Measurements from ENCODE around the gene SLC24A4.
A peak's percentile ranks its signal among the peaks of the same experiment; 100 is the strongest.

SLC24A4 gene

DNA sequence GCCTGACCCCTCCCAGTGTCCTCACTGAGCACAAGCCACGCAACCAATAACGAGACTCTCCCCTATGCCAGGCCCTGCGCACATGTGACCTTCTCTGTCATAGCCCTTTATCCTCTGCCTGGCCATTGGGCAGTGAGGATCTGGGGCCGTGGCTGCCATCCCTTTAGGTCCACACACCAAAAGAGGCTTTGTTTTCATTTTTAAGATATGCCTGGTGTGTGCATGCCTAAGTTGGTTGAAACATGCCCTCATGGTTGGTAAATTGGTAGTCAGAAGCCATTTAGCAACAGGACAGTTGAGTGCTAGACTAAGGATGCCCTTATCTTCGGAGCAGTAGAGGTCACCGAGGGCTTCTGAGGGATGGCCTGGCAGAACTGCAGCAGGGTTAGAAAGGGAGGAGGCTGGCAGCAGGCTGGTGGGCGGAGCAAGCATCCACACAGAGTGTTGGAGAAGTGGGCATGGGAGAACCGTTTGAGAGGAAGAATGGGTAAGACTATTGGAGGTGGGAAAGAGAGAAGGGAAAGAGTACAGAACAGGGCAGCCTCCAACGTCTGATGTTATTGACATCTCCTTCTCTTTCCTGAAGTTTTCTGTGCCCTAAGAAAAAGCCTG is 75.1 kb downstream of the SLC24A4 start:
- H3K4me3 ChIP-seq (replicated peaks; ENCODE audit: insufficient read depth, low read length) = no peak overlapping the region
- TF ChIP-seq, protein P1, sequence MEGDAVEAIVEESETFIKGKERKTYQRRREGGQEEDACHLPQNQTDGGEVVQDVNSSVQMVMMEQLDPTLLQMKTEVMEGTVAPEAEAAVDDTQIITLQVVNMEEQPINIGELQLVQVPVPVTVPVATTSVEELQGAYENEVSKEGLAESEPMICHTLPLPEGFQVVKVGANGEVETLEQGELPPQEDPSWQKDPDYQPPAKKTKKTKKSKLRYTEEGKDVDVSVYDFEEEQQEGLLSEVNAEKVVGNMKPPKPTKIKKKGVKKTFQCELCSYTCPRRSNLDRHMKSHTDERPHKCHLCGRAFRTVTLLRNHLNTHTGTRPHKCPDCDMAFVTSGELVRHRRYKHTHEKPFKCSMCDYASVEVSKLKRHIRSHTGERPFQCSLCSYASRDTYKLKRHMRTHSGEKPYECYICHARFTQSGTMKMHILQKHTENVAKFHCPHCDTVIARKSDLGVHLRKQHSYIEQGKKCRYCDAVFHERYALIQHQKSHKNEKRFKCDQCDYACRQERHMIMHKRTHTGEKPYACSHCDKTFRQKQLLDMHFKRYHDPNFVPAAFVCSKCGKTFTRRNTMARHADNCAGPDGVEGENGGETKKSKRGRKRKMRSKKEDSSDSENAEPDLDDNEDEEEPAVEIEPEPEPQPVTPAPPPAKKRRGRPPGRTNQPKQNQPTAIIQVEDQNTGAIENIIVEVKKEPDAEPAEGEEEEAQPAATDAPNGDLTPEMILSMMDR (IDR thresholded peaks at IDR 0.05; ENCODE audit: insufficient read depth, low read length) = no peak
- no peak for TF ChIP-seq GABPA (IDR thresholded peaks at IDR 0.05; ENCODE audit: low read depth)
- no peak for DNase-seq (ENCODE audit: low read depth in 1 of 2, low spot score in 1 of 2)
- H3K27ac ChIP-seq (replicated peaks) = no peak overlapping the region; the same call in 1 of the 2 replicates
- no peaks in the 10 kb centered on the region for H3K27me3 ChIP-seq (ENCODE audit: insufficient read depth, poor library complexity, severe bottlenecking)

GRCh38 chr14:92398888-92399636 is 76.1 kb downstream of the SLC24A4 start:
- no peak for DNase-seq (ENCODE audit: low read depth in 1 of 2, low spot score in 1 of 2)
- TF ChIP-seq REST (IDR thresholded peaks at IDR 0.05; ENCODE audit: insufficient replicate concordance, low read depth) (no peak), POLR2AphosphoS5 (IDR thresholded peaks at IDR 0.05; ENCODE audit: low read depth) (no peak), SPI1 (IDR thresholded peaks at IDR 0.05; ENCODE audit: borderline replicate concordance, low read depth) (no peak), GABPA (IDR thresholded peaks at IDR 0.05; ENCODE audit: low read depth) (no peak)
- TF ChIP-seq, protein P1 (IDR thresholded peaks at IDR 0.05; ENCODE audit: insufficient read depth, low read length) = no peak
- no peaks in the 10 kb centered on the region for H3K27me3 ChIP-seq (ENCODE audit: insufficient read depth, poor library complexity, severe bottlenecking)
- H3K27ac ChIP-seq (replicated peaks) = no peak overlapping the region
- no peak overlapping the region for H3K4me3 ChIP-seq (replicated peaks; ENCODE audit: insufficient read depth, low read length)

DNA sequence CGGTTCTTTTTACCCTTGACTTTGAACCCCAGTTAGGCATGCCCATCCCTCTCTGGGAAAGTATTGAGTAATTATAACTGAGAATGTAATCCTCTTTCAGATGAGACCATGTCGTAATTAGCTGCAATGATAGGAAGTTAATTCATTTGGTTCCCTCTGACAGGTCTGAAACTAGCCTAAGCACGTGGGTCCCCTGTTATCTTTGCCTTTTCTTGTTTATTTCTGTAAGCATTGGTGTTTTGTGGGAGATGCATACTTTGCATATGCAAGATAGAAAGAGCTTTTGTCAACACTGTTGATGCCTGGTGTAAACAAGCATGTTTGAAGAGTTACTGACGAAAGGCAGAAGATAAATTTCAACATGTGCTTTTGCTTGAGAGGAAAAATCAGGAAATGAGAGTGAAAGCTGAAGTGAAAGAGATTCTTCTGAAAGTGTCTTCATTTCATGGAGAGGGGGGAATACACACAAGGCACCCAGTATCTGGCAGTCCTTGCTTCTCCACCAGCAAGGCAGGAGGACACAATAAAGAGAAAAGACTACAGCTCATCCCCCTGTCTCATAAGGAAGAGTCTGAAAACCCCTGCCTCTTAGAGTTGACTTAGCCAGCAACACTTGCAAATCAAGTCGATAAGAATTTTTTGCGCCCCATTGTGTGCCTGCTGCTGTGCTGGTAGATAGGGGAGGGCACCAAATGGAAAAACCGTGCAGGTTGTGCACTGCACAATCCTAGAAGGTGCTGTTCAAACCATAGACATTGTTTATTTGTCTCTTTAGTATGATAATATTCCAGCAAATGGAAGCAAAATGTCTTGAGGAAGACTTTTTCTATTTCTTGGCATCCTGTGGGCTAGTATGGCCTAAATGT is 77.8 kb downstream of the SLC24A4 start:
- no peak for TF ChIP-seq REST (IDR thresholded peaks at IDR 0.05; ENCODE audit: insufficient replicate concordance, low read depth)
- TF ChIP-seq POLR2AphosphoS5 (IDR thresholded peaks at IDR 0.05; ENCODE audit: low read depth) = no peak; the same call in 1 of the 2 replicates
- TF ChIP-seq SPI1 (IDR thresholded peaks at IDR 0.05; ENCODE audit: borderline replicate concordance, low read depth) = no peak; the same call in 1 of the 2 replicates
- TF ChIP-seq GABPA (IDR thresholded peaks at IDR 0.05; ENCODE audit: low read depth) = no peak
- TF ChIP-seq, protein P1 (IDR thresholded peaks at IDR 0.05; ENCODE audit: insufficient read depth, low read length) = no peak
- Histone ChIP-seq H3K27ac (replicated peaks) (peak overlapping the region; percentile 71), H3K27me3 (ENCODE audit: insufficient read depth, poor library complexity, severe bottlenecking) (no peaks in the 10 kb centered on the region), H3K4me3 (replicated peaks; ENCODE audit: insufficient read depth, low read length) (no peak overlapping the region)
- DNase-seq (ENCODE audit: low read depth in 1 of 2, low spot score in 1 of 2) = peak; percentile 68 to 92
